B cell (primary cell): ENCODE data around the gene SERINC5.

ENCODE experiments used
- EZH2 ChIP-seq: IDR thresholded peaks from 2 replicates; pipeline ENCODE4 v1.6.1; 2012; ENCODE audit warnings: borderline replicate concordance, low read depth, mild to moderate bottlenecking, moderate library complexity, low read length; ENCODE audit not compliant: insufficient read depth, poor library complexity, severe bottlenecking
- TF ChIP-seq, protein P1 (sequence below): fragments of 200-600 bp; IDR thresholded peaks from one replicate; pipeline ENCODE4 v1.8.0; 2022; ENCODE audit warnings: antibody characterized with exemption, mild to moderate bottlenecking

- TF ChIP-seq, protein P1, sequence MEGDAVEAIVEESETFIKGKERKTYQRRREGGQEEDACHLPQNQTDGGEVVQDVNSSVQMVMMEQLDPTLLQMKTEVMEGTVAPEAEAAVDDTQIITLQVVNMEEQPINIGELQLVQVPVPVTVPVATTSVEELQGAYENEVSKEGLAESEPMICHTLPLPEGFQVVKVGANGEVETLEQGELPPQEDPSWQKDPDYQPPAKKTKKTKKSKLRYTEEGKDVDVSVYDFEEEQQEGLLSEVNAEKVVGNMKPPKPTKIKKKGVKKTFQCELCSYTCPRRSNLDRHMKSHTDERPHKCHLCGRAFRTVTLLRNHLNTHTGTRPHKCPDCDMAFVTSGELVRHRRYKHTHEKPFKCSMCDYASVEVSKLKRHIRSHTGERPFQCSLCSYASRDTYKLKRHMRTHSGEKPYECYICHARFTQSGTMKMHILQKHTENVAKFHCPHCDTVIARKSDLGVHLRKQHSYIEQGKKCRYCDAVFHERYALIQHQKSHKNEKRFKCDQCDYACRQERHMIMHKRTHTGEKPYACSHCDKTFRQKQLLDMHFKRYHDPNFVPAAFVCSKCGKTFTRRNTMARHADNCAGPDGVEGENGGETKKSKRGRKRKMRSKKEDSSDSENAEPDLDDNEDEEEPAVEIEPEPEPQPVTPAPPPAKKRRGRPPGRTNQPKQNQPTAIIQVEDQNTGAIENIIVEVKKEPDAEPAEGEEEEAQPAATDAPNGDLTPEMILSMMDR, result no peak
- no peak for TF ChIP-seq EZH2
These were observed 80.5 kb downstream of the SERINC5 start for GRCh38 chr5:80175337-80175736.
